GM19099 (cell line): ENCODE results near the gene SIPA1.

ENCODE experiments used
- POLR2A ChIP-seq: IDR thresholded peaks from 3 replicates; pipeline ENCODE4 v1.6.1; 2011; ENCODE audit warnings: low read depth; ENCODE audit not compliant: insufficient read length; ENCODE audit errors: extremely low read depth

The SIPA1 gene

GRCh38 chr11:65617136-65617850, 20.6 kb upstream of the SIPA1 start:
- no peak for TF ChIP-seq POLR2A

GRCh38 chr11:65617990-65618751, 19.7 kb upstream of the SIPA1 start:
- TF ChIP-seq POLR2A: no peak

- TF ChIP-seq POLR2A: no peak
These were observed 19.1 kb upstream of the SIPA1 start for GRCh38 chr11:65618763-65619162.

GRCh38 chr11:65619281-65619928, 18.5 kb upstream of the SIPA1 start:
- no peak for TF ChIP-seq POLR2A

GRCh38 chr11:65620666-65621065, 17.2 kb upstream of the SIPA1 start:
- TF ChIP-seq POLR2A: no peak

GRCh38 chr11:65621460-65621859, 16.4 kb upstream of the SIPA1 start:
- no peak for TF ChIP-seq POLR2A

GRCh38 chr11:65622011-65622410, 15.9 kb upstream of the SIPA1 start:
- no peak for TF ChIP-seq POLR2A

GRCh38 chr11:65623177-65623576, 14.7 kb upstream of the SIPA1 start:
- TF ChIP-seq POLR2A: no peak

- no peak for TF ChIP-seq POLR2A
These were observed 13.9 kb upstream of the SIPA1 start for GRCh38 chr11:65623852-65624616.

- TF ChIP-seq POLR2A: no peak
These were observed 12.8 kb upstream of the SIPA1 start for GRCh38 chr11:65624931-65625627.

GRCh38 chr11:65625628-65626342, 12.1 kb upstream of the SIPA1 start:
- TF ChIP-seq POLR2A: no peak

GRCh38 chr11:65627202-65627601, 10.7 kb upstream of the SIPA1 start:
- TF ChIP-seq POLR2A: no peak

GRCh38 chr11:65629579-65629978, 8.3 kb upstream of the SIPA1 start:
- no peak for TF ChIP-seq POLR2A

- no peak for TF ChIP-seq POLR2A
These were observed 7.7 kb upstream of the SIPA1 start for GRCh38 chr11:65630215-65630614.
